Measurements from ENCODE around the gene ANGPTL2. TPM values are rescaled to one million over a fixed set of nuclear protein-coding genes. Genes with fewer than 3 reads are reported as not detected.
A peak's percentile ranks its signal among the peaks of the same experiment; 100 is the strongest.

ANGPTL2 gene
- total RNA-seq, 1 experiment from 2014 or later, result 0.20 TPM

DNA sequence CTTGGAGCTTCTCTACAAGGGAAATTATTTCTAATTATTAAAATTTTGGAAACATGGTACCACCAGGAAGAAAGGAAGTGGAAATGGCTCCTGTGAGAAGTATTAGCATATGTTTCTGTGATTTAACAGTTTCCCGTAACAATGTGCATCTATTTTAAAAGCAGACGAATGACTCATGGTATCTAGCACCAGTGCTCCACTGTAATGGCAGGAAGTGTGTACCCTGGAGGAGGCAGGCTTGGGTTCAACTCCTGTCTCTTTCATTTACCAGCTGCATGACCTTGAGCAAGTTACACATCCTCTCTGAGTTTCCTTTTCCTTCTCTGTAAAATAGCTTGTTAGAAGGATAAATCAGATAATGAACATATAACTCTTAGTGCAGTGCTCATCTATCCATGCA is 41.0 kb upstream of the ANGPTL2 start:
- Histone ChIP-seq H2AFZ (ENCODE audit: low read depth, low read length, poor library complexity, severe bottlenecking) (no peak overlapping the region), H3K9ac (ENCODE audit: low read length) (no peak overlapping the region), H3K9me2 (ENCODE audit: insufficient read depth) (no peaks in the 10 kb centered on the region), H3K9me3 (ENCODE audit: control insufficient read depth in 1 of 2, insufficient read depth in 1 of 2, low read depth in 1 of 2, low read length in 2 of 2) (no peaks in the 10 kb centered on the region), H4K20me1 (ENCODE audit: insufficient read depth) (no peaks in the 10 kb centered on the region), H3K36me3 (ENCODE audit: control insufficient read depth in 1 of 2, insufficient read depth in 2 of 2, low read length in 2 of 2) (no peaks in the 10 kb centered on the region), H3K4me1 (ENCODE audit: control insufficient read depth in 1 of 2, insufficient read depth in 2 of 2, low read length in 2 of 2) (peaks cover 16 to 45% of the 10 kb centered on the region in 2 experiments), H3K27me3 (ENCODE audit: insufficient read depth, low read length) (no peaks in the 10 kb centered on the region), H3K79me2 (ENCODE audit: insufficient read depth, low read length) (no peaks in the 10 kb centered on the region), H3K27ac (ENCODE audit: low read depth, low read length) (no peak overlapping the region), H3K4me3 (replicated peaks in 1 of 2; ENCODE audit: low read depth in 1 of 2, low read length in 2 of 2) (no peak overlapping the region), H3K4me2 (ENCODE audit: low read length) (peak overlapping the region; percentile 38; the same call in 1 of the 2 replicates)
- ATAC-seq (no peak), DNase-seq (ENCODE audit: low read depth, low spot score) (no peak)
- TF ChIP-seq TCF7L2 (IDR thresholded peaks at IDR 0.05; ENCODE audit: borderline replicate concordance, extremely low read depth, insufficient read depth, insufficient read length) (peak; percentile 35), ELF1 (IDR thresholded peaks at IDR 0.05; ENCODE audit: borderline replicate concordance, low read depth) (no peak)
- BruUV-seq (replicated peaks), result no TSS peak
- intact Hi-C loops (cut with micrococcal nuclease), result no loop called here
- RAD21 ChIA-PET (ENCODE audit: low non-redundant PET in 1 of 2, low total read pairs in 2 of 2, uncharacterized antibody in 2 of 2, unreplicated experiment in 2 of 2), result no interaction called here
- POLR2A ChIA-PET, result no interaction called here
- CTCF ChIA-PET, result no interaction called here

DNA sequence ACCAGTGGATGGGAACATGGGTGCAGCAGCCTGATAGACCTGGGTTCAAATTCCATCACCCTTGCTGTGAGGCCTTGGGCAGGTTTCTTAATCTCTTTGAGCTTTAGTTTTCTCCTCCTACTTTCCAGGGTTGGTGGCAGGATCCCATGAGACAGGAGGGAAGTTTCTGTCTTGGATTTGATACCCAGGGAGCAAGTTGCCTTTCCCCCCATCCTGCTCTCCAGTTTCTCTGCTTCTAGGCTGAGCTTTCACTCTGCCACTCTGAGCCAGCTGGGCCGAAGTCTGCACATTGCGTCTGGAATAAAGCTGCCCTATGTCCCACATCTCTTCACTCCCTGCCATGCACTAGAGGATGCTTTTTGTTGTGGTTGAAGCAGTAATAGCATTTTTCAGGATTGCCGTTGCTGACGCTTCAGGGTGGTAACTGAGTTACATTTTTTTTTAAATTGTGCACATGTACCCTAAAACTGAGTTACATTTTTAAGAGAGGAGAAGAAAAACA is 40.5 kb upstream of the ANGPTL2 start:
- BruUV-seq (replicated peaks), result no TSS peak
- Histone ChIP-seq H3K79me2 (ENCODE audit: insufficient read depth, low read length) (no peaks in the 10 kb centered on the region), H3K9ac (ENCODE audit: low read length) (no peak overlapping the region), H2AFZ (ENCODE audit: low read depth, low read length, poor library complexity, severe bottlenecking) (no peak overlapping the region), H3K9me2 (ENCODE audit: insufficient read depth) (no peaks in the 10 kb centered on the region), H3K27ac (ENCODE audit: low read depth, low read length) (no peak overlapping the region), H3K27me3 (ENCODE audit: insufficient read depth, low read length) (no peaks in the 10 kb centered on the region), H3K4me2 (ENCODE audit: low read length) (no peak overlapping the region), H3K36me3 (ENCODE audit: control insufficient read depth in 1 of 2, insufficient read depth in 2 of 2, low read length in 2 of 2) (no peaks in the 10 kb centered on the region), H3K4me3 (replicated peaks in 1 of 2; ENCODE audit: low read depth in 1 of 2, low read length in 2 of 2) (no peak overlapping the region), H3K4me1 (ENCODE audit: control insufficient read depth in 1 of 2, insufficient read depth in 2 of 2, low read length in 2 of 2) (peaks cover 16 to 44% of the 10 kb centered on the region in 2 experiments), H4K20me1 (ENCODE audit: insufficient read depth) (no peaks in the 10 kb centered on the region), H3K9me3 (ENCODE audit: control insufficient read depth in 1 of 2, insufficient read depth in 1 of 2, low read depth in 1 of 2, low read length in 2 of 2) (no peaks in the 10 kb centered on the region)
- RAD21 ChIA-PET (ENCODE audit: low non-redundant PET in 1 of 2, low total read pairs in 2 of 2, uncharacterized antibody in 2 of 2, unreplicated experiment in 2 of 2), result no interaction called here
- CTCF ChIA-PET, result no interaction called here
- intact Hi-C loops (cut with micrococcal nuclease), result no loop called here
- TF ChIP-seq ELF1 (IDR thresholded peaks at IDR 0.05; ENCODE audit: borderline replicate concordance, low read depth), result no peak
- TF ChIP-seq SRF (IDR thresholded peaks at IDR 0.05; ENCODE audit: low read depth), result no peak
- no peak for TF ChIP-seq POLR2A (IDR thresholded peaks at IDR 0.05; ENCODE audit: borderline replicate concordance, extremely low read depth, insufficient read depth, insufficient read length)
- TF ChIP-seq, protein P1, sequence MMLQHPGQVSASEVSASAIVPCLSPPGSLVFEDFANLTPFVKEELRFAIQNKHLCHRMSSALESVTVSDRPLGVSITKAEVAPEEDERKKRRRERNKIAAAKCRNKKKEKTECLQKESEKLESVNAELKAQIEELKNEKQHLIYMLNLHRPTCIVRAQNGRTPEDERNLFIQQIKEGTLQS (IDR thresholded peaks at IDR 0.05), result no peak
- TF ChIP-seq, protein P2, sequence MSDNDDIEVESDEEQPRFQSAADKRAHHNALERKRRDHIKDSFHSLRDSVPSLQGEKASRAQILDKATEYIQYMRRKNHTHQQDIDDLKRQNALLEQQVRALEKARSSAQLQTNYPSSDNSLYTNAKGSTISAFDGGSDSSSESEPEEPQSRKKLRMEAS (IDR thresholded peaks at IDR 0.05), result no peak
- no peak for TF ChIP-seq POLR2AphosphoS5 (IDR thresholded peaks at IDR 0.05; ENCODE audit: low read depth, low read length)
- no peak for TF ChIP-seq SIN3A (IDR thresholded peaks at IDR 0.05; ENCODE audit: low read depth)
- TF ChIP-seq CEBPB (IDR thresholded peaks at IDR 0.05; ENCODE audit: low read depth), result no peak
- POLR2A ChIA-PET, result no interaction called here
- ATAC-seq (no peak), DNase-seq (ENCODE audit: low read depth, low spot score) (no peak)

Data from HCT116 (cell line).